GM18517 (cell line): ENCODE data around the gene CD40.

Experiments
- ATAC-seq: cut with Tn5 transposase; IDR thresholded peaks from one replicate; pipeline ENCODE4 v1.9.1; 2021; ENCODE audit warnings: mild to moderate bottlenecking, moderate library complexity; ENCODE audit not compliant: unreplicated experiment

The CD40 gene

GRCh38 chr20:46142124-46142523 lies 24.0 kb downstream of the CD40 start:
- ATAC-seq, result no peak

- no peak for ATAC-seq
These were observed 26.4 kb downstream of the CD40 start for GRCh38 chr20:46144432-46145025.

GRCh38 chr20:46145713-46146112 lies 27.6 kb downstream of the CD40 start:
- ATAC-seq, result no peak

GRCh38 chr20:46148313-46149208 lies 30.4 kb downstream of the CD40 start:
- ATAC-seq, result no peak

- ATAC-seq, result no peak
These were observed 32.8 kb downstream of the CD40 start for GRCh38 chr20:46150943-46151342.

- no peak for ATAC-seq
These were observed 33.8 kb downstream of the CD40 start for GRCh38 chr20:46151936-46152335.

GRCh38 chr20:46152824-46153586 lies 34.9 kb downstream of the CD40 start:
- no peak for ATAC-seq

GRCh38 chr20:46154305-46154704 lies 36.2 kb downstream of the CD40 start:
- no peak for ATAC-seq

- no peak for ATAC-seq
These were observed 36.7 kb downstream of the CD40 start for GRCh38 chr20:46154796-46155195.

GRCh38 chr20:46156065-46156464 lies 38.0 kb downstream of the CD40 start:
- ATAC-seq, result no peak

GRCh38 chr20:46157076-46157592 lies 39.0 kb downstream of the CD40 start:
- ATAC-seq, result no peak

- no peak for ATAC-seq
These were observed 39.5 kb downstream of the CD40 start for GRCh38 chr20:46157625-46158024.

- no peak for ATAC-seq
These were observed 40.4 kb downstream of the CD40 start for GRCh38 chr20:46158476-46158987.

GRCh38 chr20:46159101-46159897 lies 41.2 kb downstream of the CD40 start:
- no peak for ATAC-seq

- ATAC-seq, result no peak
These were observed 42.5 kb downstream of the CD40 start for GRCh38 chr20:46160661-46161060.

GRCh38 chr20:46161921-46162320 lies 43.8 kb downstream of the CD40 start:
- ATAC-seq, result no peak

- ATAC-seq, result no peak
These were observed 46.1 kb downstream of the CD40 start for GRCh38 chr20:46164254-46164653.

GRCh38 chr20:46167080-46167479 lies 49.0 kb downstream of the CD40 start:
- ATAC-seq, result no peak

GRCh38 chr20:46168438-46168837 lies 50.3 kb downstream of the CD40 start:
- ATAC-seq, result no peak
